ENCODE measurements around the gene UBE3C. TPM values are rescaled to one million over a fixed set of nuclear protein-coding genes. Genes with fewer than 3 reads are reported as not detected.
A peak's percentile ranks its signal among the peaks of the same experiment; 100 is the strongest.

UBE3C gene
- total and polyA plus RNA-seq, 2 of the 13 experiments (the other 11 are each of a cell fraction or from before 2014, with no cell fraction given): 27.0 to 48.2 TPM

DNA sequence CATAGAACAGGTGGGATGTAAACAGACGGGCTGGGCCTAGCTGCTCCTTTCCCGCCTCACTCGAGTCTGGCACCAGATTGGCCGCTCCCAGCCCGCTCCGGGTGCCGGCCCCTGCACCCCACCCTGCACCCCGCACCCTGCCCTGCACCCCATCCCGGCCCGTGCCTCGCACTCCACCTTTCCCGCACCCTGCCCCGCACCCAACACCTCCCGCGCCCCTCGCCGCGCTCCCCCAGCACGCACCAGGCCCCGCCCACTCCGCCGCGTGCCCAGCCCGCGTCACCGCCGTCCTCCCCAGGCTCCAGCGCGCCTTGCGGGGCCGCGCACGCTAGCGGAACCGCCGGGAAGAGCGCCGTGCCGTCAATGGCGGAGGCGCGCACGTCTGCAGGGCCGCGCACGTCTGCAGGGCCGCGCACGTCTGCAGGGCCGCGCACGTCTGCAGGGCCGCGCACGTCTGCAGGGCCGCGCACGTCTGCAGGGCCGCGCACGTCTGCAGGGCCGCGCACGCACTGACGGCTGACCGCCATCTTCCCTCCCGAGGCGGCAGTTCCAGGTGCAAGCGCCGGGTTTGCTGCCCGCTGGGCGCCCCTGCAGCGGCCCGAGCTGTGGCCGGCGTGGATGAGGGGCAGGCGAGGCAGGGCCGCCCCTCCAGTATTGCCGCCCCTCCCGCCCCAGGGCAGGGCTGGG, at the start of gene UBE3C (continued):
- TF ChIP-seq, protein P1, sequence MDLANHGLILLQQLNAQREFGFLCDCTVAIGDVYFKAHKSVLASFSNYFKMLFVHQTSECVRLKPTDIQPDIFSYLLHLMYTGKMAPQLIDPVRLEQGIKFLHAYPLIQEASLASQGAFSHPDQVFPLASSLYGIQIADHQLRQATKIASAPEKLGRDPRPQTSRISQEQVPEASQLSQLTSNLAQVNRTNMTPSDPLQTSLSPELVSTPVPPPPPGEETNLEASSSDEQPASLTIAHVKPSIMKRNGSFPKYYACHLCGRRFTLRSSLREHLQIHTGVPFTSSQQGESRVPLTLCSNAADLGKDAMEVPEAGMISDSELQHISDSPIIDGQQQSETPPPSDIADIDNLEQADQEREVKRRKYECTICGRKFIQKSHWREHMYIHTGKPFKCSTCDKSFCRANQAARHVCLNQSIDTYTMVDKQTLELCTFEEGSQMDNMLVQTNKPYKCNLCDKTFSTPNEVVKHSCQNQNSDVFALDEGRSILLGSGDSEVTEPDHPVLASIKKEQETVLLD (CRISPR knock-in tag; IDR thresholded peaks at IDR 0.05; ENCODE audit: low read depth): peak; percentile 44; the same call in 1 of the 2 replicates
- peak; percentile 43; the same call in 1 of the 2 replicates for TF ChIP-seq FOXK2 (IDR thresholded peaks at IDR 0.05)
- no peak for TF ChIP-seq FOXP1 (IDR thresholded peaks at IDR 0.05)
- no peak for TF ChIP-seq FOXP1 (CRISPR knock-in tag; IDR thresholded peaks at IDR 0.05)
- no peak for TF ChIP-seq SIN3B (IDR thresholded peaks at IDR 0.05; ENCODE audit: low read length)
- no peak for TF ChIP-seq ZNF317 (CRISPR knock-in tag; IDR thresholded peaks at IDR 0.05)
- TF ChIP-seq TP53 (CRISPR knock-in tag; conservative IDR thresholded peaks at IDR 0.05): no peak
- peak; percentile 87 for TF ChIP-seq THAP11 (CRISPR knock-in tag; IDR thresholded peaks at IDR 0.05)
- TF ChIP-seq ZNF460 (CRISPR knock-in tag; IDR thresholded peaks at IDR 0.05; ENCODE audit: borderline replicate concordance): no peak
- TF ChIP-seq ZNF512B (CRISPR knock-in tag; IDR thresholded peaks at IDR 0.05; ENCODE audit: borderline replicate concordance): no peak
- no peak for TF ChIP-seq SNAPC5 (CRISPR knock-in tag; IDR thresholded peaks at IDR 0.05; ENCODE audit: borderline replicate concordance)
- TF ChIP-seq, protein P2, sequence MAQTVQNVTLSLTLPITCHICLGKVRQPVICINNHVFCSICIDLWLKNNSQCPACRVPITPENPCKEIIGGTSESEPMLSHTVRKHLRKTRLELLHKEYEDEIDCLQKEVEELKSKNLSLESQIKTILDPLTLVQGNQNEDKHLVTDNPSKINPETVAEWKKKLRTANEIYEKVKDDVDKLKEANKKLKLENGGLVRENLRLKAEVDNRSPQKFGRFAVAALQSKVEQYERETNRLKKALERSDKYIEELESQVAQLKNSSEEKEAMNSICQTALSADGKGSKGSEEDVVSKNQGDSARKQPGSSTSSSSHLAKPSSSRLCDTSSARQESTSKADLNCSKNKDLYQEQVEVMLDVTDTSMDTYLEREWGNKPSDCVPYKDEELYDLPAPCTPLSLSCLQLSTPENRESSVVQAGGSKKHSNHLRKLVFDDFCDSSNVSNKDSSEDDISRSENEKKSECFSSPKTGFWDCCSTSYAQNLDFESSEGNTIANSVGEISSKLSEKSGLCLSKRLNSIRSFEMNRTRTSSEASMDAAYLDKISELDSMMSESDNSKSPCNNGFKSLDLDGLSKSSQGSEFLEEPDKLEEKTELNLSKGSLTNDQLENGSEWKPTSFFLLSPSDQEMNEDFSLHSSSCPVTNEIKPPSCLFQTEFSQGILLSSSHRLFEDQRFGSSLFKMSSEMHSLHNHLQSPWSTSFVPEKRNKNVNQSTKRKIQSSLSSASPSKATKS (CRISPR knock-in tag; IDR thresholded peaks at IDR 0.05): no peak; the same call in 1 of the 2 replicates
- no peak for TF ChIP-seq PHF5A (CRISPR knock-in tag; IDR thresholded peaks at IDR 0.05; ENCODE audit: low read depth, unreplicated experiment)
- TF ChIP-seq ZNF468 (CRISPR knock-in tag; IDR thresholded peaks at IDR 0.05): no peak
- no peak for TF ChIP-seq ADNP (CRISPR knock-in tag; IDR thresholded peaks at IDR 0.05)
- no peak for TF ChIP-seq KDM4B (CRISPR knock-in tag; IDR thresholded peaks at IDR 0.05)
- TF ChIP-seq ZNF709 (CRISPR knock-in tag; IDR thresholded peaks at IDR 0.05): no peak; the same call in 1 of the 2 replicates
- no peak for TF ChIP-seq ZNF256 (CRISPR knock-in tag; conservative IDR thresholded peaks at IDR 0.05)
- no peak for TF ChIP-seq NFIB (CRISPR knock-in tag; IDR thresholded peaks at IDR 0.05; ENCODE audit: borderline replicate concordance)
- TF ChIP-seq ZBTB37 (CRISPR knock-in tag; IDR thresholded peaks at IDR 0.05): no peak
- TF ChIP-seq RAD51 (IDR thresholded peaks at IDR 0.05; ENCODE audit: borderline replicate concordance): no peak
- peak; percentile 78; the same call in 1 of the 2 replicates for TF ChIP-seq BRF2 (CRISPR knock-in tag; IDR thresholded peaks at IDR 0.05)
- no peak for TF ChIP-seq SIX4 (CRISPR knock-in tag; IDR thresholded peaks at IDR 0.05)

Data from HepG2 (cell line).